Ureter (tissue), 1 donor: ENCODE measurements around the gene PPP1R13B. TPM values are rescaled to one million over a fixed set of nuclear protein-coding genes. Genes with fewer than 3 reads are reported as not detected.
A peak's percentile ranks its signal among the peaks of the same experiment; 100 is the strongest.
"Not testable (repeated sequence)": the region's sequence is repeated elsewhere in the genome, so short reads cannot be mapped to it uniquely, and the experiment has no call there.

ENCODE experiments used
- DNase-seq: peaks from one replicate; pipeline ENCODE4 v3.0.0-alpha.2; 2020; ENCODE audit warnings: low spot score
- total RNA-seq: library from RNA; stranded (reverse); gene quantifications from one replicate; pipeline ENCODE4 v1.2.4, GENCODE V29; 2023
- donor health status: DM: yes; HTN: yes; CAD: no.

The PPP1R13B gene
- total RNA-seq, 1 donor from 2014 or later = 94.4 TPM

DNA sequence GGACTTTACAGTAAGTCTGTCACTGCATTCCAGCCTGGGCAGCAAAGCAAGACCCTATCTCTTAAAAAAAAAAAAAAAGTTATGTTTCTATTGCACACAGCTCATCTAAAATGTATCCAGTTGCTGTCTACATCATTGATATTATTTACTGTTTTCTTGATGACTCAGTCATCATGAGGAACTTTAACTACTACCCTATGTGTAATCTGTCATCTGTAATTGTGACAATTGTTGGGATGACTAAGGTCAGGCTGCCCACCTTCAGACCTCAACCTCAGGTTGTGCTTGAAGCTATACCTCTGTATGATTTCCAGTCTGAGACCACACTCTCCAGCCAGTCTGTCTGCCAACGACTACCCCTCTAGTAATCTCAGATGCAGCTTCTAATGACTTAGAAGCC, 15.3 kb downstream of the PPP1R13B start:
- DNase-seq = no peak

DNA sequence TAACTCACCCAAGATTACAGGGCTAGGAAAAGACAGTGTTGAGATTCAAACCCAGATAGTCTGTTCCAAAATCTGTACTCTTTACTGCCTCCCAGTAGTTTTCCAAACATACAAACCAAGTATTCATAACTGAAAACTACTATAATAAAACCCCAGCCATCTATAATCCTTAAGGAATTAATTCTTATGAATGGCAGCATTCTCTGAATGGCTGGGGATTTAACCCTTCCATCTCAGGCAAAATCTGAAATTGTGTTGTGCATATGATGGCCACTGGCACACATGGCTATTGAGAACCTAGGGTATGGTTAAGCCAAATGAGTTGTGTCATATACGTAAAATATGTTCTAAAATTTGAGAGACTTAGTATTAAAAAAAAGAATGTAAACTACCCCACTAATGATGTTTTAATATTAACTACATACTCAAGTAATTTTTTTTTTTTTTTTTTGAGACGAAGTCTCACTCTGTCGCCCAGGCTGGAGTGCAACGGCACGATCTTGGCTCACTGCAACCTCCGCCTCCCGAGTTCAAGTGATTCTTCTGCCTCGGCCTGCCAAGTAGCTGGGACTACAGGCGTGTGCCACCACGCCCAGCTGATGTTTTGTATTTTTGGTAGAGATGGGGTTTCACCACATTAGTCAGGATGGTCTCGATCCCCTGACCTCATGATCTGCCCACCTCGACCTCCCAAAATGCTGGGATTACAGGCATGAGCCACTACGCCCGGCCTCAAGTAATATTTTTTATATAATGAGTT, 16.7 kb downstream of the PPP1R13B start:
- no peak for DNase-seq

DNA sequence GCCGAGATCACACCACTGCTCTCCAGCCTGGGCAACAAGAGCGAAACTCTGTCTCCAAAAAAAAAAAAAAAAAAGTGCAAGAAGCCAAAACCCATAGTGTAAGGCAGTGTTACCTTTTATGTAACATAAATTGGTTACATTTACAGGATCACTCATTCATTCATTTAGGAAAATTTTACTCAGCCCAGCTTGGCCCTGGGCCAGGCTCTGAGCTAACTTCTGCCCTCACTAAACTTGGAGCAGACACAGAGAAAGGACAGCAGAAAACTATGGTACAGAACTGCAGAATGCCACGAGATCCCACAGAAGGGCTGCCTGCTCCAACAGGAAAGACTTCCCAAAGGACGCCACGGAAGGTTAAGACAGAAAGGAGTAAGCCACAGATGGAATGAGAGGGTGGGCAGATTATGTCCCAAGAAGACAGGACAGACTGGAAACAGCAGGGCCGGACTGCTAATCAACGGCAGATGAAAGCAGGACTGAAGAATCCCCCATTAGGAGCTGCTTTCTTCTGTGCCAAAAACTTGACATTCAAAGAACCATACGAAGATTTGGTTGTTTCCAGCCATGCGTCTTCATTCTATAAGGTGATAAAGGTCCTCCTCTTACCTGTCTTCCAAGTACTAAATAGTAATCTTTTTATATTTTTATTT, 18.9 kb downstream of the PPP1R13B start:
- DNase-seq = peak; percentile 50

DNA sequence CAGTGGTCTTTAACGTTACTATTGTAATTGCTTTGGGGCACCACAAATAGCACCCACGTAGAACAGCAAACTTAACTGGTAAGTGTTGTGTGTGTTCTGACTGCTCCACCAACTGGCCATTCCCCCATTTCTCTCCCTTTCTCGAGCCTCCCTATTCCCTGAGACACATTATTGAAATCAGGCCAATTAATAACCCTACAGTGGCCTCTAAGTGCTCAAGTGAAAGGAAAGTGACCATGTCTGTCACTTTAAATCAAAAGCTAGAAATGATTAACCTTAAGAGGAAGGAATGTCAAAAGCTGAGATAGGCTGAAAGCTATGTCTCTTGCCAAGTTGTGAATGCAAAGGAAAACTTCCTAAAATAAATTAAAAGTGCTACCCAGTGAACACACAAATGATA, 22.3 kb downstream of the PPP1R13B start:
- DNase-seq = no peak

DNA sequence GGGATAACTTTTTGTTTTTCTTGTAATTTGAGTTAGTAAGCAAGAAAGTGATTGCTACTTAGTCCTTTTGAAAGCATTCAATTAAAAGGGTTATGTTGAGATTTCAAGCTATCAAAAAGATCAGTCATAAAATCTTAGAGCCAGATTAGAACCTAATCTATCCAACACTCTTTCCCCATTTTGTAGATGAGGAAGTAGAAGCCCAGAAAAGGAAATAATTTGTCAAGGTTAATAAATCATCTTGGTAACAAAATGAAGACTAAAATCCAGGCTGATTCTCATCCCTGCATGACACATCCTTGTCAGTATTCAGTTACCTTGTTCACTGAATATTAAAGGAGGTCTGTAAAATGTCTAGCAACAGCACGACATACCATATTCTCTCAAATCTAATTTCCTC, 26.5 kb downstream of the PPP1R13B start:
- DNase-seq = no peak

DNA sequence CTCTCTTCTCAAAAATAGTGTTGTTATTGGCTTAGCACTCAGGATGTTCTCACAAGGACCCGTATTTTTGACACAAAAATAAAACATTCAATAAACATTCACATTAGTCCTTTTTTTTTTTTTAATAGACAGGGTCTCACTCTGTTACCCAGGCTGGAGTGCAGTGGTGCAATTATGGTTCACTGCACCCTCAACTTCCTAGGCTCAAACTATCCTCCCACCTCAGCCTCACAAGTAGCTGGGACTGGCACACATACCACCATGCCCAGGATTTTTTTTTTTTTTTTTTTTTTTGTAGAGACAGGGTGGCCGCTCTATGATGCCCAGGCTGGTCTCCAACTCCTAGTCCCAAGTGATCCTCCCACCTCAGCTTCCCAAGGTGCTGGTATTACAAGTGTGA, 27.0 kb downstream of the PPP1R13B start:
- no peak for DNase-seq

DNA sequence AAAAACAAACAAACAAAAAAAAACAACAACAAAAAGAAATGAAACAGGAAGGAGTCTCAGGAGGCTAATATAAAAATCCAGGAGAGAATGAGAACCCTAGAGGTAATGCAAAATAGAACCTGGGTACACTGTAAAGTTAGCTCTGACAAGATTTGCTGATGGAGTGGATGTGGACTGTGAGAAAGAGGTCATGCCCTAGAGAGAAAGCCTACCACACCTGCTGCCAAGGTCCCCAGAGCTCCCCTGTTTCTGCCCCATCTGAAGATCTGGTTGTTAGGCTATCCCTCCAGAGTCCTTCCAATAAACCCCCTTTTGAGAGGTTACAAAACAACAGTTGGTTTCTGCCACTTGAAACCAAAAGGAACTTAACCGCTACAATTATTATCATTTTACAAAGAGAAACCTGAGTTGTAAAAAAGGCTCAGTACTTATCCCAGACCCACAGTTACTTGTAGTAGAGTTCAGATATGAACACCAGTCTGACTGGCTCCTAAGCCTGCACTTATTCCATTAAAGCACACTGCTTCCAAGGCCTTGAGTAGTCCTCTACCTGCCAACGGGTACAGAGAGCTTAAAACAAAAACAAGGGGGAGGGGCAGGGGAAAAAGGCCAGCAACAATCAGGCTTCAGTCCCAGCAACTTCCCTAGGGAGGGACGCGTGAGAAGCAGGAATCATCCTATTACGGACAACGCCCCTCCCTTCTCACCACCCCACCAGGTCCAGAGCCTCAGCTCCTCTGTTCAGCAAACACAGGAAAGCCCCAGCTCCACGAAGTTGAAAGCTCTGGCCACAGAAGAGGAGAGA, 27.7 kb downstream of the PPP1R13B start:
- peak; percentile 53 for DNase-seq

DNA sequence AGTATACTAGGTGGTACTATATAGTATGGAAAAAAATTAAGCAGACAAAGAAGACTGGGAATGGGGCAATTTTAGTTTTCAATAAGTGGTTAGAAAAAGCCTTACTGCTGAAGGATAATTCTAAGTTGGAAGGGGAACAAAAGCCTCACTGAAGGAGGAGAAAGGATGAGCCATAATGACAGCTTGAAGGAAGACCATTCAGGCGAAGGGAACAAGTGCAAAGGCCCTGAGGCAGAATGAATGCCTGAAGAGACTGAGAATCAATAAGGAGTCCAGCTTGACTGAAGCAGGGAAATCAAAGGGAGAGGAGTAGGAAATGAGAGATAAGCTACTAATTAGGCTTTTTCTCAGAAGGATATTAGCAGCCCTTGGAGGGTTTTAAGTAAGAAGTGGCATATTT, 28.5 kb downstream of the PPP1R13B start:
- no peak for DNase-seq

DNA sequence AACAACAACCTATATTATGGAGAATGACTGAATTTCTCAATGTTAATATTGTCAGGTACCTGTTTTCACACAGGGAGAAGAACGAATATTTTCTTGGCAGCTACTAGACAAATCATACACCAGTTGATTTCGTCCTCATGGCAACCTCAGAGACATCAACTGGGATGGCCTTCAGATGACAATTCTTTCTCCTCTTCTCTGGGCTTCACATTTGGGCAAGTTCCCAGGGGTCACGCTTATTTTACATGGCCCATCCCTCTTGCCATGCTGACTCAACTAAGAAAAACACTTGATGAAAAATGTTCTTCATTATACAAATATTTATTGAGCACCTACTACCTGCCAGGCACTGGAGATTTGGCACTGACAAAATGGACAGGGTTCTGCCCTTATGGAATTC, 29.0 kb downstream of the PPP1R13B start:
- no peak for DNase-seq

DNA sequence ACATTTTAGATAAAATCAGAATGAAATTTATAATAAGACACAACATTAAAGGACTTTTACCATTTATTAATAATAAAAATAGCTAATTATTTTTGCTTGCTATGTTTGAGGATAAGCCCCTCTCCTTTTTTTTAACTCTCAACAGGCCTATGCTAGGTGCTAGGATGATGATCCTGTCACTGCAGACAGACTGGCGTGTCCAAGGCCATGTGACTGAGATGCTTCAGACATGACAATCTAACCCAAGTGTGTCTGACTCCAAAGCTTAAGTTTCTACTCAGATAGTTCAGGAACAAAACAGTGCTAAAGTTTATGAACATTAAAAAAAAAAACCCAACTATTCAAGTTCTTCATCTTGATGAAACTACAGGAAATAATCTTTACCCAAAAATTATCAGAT, 29.8 kb downstream of the PPP1R13B start:
- no peak for DNase-seq

DNA sequence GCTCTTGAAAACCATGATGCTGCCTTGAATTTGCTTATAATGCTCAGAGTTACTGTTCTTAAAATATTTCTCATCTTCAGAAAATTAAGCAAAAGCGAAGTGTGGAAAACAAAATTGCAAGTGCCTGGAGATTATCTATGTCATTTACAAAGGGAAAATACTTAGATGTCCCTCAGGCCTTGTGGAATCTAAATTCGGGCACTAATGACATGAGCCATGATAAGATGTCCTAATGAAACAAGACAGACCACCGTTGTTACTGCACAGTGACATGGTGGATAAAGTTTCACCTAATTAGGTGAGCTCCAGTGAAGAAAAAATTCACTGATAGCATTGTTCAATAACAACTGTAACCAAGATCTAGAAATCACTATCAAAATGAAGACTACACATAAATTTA, 30.4 kb downstream of the PPP1R13B start:
- DNase-seq = no peak

DNA sequence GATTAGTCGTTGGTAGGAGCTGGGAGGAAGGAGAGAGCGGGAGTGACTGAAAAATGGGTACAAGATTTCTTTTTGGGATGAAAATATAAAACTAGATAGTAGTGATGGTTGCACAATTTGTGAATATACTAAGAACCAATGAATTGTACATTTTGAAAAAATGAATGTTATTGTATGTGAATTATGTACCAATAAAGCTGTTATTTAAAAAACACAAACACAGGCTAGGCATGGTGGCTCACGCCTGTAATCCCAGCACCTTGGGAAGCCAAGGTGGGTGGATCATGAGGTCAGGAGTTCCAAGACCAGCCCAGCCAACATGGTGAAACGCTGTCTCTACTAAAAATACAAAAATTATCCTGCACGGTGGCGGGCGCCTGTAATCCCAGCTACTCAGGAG, 32.1 kb downstream of the PPP1R13B start:
- no peak for DNase-seq

DNA sequence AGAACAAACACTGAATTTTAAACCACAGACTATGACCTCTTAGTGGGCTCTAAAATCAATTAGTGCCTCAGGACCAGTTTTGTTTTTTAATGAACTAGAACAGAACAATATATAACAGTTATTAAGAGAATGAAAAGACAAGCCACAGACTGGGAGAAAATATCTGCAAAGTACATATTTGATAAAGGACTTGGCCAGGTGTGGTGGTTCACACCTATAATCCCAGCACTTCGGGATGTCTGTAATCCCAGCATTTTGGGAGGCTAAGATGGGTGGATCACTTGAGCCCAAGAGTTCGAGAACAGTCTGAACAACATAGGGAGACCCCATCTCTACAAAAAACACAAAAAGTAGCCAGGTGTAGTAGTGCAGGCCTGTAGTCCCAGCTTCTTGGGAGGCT, 36.2 kb downstream of the PPP1R13B start:
- DNase-seq = no peak

DNA sequence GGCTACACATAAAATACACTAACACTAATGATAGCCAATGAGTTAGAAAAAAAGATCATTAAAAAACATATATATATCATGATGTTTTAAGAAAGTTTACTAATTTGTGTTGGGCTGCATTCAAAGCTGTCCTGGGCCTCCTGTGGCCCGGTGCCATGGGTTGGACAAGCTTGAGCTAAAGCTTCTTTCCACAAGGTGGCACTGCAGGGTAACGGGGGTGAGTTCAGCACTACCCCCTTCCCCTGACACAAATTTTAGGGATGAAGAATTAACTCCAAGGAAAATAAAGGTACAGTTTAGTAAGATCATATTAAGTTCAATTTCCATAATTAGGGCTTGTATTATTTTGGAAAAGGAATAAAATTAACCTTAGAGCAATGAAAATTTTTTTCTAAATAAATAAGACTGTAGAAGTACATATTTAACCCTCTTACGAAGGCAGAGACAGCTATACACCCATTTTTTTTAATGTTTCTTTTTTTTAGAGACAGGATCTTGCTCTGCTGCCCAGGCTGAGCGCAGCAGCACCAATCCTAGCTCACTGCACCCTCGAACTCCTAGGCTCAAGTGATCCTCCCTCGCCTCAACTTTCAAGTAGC, 38.9 kb downstream of the PPP1R13B start:
- peak; percentile 81 for DNase-seq

DNA sequence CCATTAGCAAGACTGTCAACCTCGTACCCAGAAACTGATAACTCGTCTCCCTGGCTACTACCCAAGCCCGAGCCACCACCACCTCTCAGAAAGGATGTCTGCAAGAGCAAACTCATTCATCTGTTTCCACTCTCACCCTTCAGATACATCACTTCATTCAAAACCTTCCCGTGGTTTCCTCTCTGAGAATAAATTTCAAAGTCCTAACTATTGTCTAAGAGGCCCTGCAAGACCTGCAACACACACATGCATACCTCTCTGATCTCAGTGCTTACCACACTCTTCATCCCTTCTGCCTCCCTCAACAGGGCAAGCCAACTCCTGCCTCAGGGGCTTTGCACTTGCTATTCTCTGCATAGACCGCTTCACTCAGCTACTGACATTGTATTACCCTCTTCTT, 40.6 kb downstream of the PPP1R13B start:
- DNase-seq = no peak

DNA sequence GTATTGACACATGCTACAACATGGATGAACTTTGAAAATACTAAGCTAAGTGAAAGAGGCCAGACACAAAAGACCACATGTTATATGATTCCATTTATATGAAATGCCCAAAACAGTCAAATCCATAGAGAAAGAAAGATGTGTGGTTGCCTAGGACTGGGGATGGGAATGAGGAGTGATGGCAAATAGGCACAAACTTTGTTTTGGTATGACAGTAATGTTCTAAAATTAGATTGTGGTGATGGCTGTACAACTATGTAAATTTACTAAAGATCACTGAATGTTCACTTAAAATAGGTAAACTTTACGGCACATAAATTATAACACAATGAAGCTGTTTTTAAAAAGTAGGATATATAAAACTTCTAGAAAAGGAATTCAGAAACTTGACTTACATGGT, 41.7 kb downstream of the PPP1R13B start:
- DNase-seq = no peak

DNA sequence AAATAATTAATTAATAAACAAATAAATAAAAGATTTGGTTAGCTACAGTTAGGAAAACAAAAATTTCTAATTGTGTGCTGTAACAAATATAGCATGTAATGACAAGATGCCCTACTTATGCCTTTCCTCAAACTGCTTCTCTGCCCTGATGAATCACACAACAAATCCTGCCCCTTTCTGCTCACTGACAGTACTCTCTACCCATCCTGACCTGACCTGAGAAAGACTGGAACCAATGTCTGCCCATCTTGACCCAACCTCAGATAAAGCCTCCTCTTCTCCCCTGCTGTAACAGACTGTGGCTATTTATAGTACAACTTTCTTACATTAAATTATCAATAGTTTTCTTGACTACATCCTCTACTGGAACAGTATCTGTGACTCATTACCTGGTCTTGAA, 43.7 kb downstream of the PPP1R13B start:
- no peak for DNase-seq

DNA sequence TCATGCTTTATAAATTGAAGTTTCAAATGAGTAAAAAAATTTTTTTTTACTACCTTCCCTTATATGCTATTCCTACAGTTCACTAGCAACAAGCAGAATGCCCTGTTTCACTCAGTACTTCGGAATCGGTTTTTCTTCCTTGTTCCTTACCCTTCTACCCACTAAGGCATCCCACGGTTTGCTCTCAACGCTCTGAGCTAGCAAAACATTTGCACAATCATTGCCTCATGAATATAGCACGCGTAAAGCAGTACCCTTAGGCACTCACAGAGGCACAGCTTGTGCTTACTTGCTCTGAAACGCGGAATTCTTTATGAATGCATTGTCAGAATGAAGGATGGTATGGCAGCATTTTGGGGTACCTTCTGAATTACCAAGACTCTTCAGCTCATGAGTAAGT, 45.0 kb downstream of the PPP1R13B start:
- peak; percentile 54 for DNase-seq

DNA sequence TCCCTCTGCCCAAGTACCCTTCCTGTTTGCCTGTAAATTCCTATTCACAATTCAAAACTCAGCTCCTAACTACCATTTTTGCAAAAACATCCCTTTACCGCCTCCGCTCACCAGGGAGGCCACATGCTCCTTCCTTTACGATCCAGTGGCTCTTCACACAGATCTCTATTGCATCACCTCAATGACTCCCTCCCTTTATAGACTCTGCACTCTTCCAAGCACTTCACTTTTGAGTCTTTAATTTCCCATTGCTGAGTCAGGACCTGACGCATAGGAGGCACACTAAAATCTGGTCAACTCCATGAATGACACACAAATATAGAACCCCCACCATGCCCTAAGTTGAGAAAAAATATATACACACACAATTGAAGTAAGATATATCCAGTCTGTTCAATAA, 45.9 kb downstream of the PPP1R13B start:
- no peak for DNase-seq

DNA sequence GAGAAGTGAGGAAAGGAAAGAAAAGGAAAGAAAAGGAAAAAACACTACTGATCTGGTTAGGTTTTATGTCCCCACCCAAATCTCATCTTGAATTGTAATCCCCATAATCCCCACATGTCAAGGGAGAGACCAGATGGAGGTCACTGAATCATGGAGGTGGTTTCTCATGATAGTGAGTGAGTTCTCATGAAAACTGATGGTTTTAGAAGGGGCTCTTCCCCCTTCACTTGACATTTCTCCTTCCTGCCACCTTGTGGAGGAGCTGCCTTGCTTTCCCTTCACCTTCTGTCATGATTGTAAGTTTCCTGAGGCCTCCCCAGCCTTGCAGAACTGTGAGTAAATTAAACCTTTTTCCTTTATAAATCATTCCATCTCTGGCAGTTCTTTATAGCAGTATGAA, 54.2 kb downstream of the PPP1R13B start:
- not testable (repeated sequence) for DNase-seq

DNA sequence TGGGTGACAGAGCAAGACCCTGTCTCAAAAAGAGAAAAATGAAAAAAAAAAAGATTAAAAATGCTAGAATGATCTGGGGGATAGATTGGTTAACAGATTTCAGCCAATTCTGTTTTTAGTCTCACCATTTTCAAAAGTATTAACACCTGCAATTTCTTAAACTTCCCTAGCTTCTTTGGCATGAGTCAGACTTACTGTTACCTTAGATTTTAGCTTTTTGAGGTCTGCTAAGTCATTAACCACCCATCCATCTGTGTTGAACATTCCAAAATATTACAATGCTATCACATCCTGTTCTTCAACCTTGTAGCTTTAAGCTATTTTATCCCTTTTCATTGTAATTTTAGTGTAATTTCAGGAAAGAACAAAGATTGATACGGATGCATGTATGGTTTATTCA, 59.3 kb downstream of the PPP1R13B start:
- DNase-seq = no peak

DNA sequence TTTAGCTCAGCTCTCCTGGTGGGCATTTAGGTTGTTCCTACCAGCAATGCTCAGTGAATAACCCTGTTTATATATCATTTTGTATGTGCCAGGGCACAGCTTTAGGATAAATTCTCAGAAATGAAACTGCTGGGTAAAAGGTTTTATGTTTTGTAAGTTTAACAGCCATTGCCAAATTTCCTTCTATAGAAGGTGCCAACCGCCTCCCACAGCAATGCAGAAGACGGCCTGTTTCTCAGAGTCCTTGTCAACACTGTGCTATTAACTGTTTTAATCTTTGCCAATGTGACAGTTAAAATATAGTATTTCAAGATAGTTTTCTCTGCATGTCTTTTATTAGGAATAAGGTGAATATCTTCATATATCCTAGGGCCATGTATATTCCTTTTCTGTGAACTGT, 65.0 kb downstream of the PPP1R13B start:
- no peak for DNase-seq
